ENCODE data around the gene GPR39.

GPR39 gene

DNA sequence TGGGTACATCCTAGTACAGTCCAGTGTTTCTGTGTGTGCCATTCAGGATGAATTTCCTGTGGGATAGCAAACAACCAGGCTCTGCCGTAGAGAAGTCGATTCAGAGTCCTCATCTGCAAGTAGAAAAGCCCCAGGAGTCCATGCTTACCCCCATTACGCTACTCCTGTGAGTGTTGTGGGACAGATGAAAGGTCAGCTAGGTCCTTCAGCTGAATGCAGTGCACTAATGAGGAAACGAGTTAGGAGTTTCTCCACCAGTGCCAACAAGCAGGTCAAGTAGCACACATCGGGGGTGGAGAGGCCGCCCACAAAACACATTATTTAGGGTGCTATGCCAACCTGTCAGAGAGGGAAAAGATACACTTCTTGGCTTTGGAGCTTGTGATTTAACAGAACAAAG is 2.5 kb upstream of the GPR39 start:
- DNase-seq (ENCODE audit: low spot score): no peak

GRCh38 chr2:132415256-132415914 is 1.2 kb upstream of the GPR39 start:
- no peak for DNase-seq (ENCODE audit: low spot score)

GRCh38 chr2:132415915-132416722 is 486 bp upstream of the GPR39 start:
- DNase-seq (ENCODE audit: low spot score): peak; percentile 5

DNA sequence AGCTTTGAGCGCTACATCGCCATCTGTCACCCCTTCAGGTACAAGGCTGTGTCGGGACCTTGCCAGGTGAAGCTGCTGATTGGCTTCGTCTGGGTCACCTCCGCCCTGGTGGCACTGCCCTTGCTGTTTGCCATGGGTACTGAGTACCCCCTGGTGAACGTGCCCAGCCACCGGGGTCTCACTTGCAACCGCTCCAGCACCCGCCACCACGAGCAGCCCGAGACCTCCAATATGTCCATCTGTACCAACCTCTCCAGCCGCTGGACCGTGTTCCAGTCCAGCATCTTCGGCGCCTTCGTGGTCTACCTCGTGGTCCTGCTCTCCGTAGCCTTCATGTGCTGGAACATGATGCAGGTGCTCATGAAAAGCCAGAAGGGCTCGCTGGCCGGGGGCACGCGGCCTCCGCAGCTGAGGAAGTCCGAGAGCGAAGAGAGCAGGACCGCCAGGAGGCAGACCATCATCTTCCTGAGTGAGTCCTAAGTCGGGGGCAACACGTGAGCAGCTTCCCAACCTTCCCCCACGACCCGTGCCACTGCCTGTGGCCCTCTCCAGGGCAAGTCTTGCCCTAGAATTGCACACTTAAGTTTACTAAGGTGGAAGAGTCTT is 928 bp downstream of the GPR39 start:
- DNase-seq (ENCODE audit: low spot score): no peak

DNA sequence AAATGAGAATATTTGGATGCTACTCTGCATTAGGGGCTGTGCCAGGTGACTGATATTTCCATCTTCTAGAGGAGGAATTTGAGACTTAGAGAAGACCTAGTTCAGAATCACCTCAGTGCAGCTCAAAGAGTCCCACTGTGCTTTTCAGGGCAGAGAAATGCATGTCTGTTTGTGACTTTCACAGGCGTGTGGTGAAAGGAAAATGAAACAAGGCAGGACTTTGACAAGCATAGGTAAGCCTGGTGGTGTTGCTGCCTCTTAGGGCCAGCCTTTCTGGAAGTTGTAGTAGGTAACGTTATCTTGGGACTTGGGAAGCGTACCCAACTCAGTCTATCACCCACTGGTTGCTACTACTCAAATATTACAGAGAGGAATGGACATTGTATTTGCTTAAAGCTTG is 2.6 kb downstream of the GPR39 start:
- no peak for DNase-seq (ENCODE audit: low spot score)

- DNase-seq (ENCODE audit: low spot score): no peak
Measured at GRCh38 chr2:132419941-132420340, 3.3 kb downstream of the GPR39 start.

DNA sequence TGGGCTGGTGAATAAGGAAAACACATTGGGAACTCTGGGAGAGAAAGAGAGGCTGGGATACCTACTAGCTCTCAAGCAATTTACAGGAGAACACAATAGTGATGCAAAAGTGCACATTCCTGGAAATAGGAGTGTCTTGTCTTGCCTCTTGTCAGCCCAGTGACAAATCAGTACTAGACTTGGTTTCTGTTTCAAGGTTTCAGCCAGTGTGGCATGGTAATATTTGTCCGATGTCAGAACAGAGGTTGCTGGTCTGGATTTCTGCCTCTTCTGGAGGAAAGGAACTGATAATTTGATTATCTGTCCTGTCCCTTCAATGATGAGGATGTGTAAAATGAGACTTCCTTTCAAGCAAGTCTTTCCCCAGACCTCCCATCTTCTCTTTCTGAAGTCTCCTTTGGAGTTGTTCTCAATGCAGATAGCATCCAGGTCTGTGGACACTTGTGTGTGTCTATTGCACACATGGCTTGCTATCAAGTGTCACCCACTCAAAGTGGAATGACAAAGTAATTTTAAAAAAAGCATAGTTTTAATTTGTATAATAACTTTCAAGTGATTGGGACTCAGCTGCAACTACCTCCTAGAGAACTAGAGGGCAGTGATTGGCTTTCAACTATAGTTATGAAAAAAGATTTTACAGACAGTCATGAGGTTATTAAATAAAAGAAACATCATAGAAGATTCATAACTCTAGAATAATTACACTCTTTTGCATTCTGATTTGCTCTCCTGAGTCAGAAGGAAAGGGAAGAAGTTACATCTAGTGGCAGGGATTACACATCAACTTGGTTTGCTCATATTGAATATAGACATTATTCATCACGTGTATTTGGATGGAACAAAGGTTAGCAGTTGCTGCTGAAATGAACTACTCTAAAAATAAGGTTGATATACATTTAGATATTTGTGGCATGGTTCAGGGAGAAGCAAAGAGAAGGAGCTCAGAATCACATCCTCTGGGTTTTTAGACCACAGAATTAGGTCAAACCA is 4.5 kb downstream of the GPR39 start:
- no peak for DNase-seq (ENCODE audit: low spot score)

- no peak for DNase-seq (ENCODE audit: low spot score)
Measured at GRCh38 chr2:132422736-132423135, 6.1 kb downstream of the GPR39 start.

DNA sequence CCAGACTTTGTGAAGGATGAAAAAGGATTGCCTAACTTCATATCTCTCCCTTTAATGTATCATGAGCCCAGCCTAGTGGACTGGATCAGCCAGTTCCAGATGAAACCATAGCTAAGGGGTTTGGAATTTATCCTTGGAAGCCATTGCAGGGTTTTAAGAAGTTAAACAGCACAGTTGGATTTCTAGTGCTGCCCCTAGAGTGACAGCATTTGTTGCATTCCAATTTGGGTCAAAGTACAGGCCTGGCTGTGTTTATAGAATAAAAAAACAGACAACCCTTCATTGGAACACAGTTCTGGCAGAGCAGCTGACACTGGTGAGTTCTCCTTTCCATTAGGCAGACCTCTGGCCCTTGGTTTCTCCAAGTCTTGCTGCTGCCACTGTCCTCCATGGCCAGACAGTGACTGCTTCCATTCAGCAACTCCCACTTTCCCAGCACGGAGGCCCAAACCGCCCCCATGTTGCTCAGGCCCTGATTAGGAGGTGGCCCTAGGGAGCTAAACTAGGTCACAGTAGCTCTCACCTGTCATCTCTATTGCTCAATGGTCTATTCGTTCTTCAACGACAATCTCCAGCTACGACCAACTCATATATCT is 8.0 kb downstream of the GPR39 start:
- DNase-seq (ENCODE audit: low spot score): no peak

DNA sequence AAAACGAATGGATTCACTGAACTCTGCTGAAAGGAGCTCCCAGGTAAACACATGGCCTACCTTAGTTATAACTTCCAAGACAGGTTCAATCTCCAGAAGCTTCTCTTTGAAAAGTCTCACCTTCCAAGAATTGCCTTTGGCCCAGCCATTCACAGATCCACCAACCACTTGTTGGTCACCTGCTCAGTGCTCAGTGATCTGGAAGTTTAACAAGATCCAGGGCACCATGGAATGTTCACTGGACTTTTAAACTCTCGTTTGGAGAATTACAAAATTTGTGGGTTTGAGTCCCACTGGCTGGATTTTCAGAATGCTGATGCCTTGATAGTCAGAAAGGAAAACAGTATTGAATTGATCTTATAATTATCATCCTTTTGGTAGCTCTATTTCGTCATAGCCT is 9.4 kb downstream of the GPR39 start:
- DNase-seq (ENCODE audit: low spot score): no peak

DNA sequence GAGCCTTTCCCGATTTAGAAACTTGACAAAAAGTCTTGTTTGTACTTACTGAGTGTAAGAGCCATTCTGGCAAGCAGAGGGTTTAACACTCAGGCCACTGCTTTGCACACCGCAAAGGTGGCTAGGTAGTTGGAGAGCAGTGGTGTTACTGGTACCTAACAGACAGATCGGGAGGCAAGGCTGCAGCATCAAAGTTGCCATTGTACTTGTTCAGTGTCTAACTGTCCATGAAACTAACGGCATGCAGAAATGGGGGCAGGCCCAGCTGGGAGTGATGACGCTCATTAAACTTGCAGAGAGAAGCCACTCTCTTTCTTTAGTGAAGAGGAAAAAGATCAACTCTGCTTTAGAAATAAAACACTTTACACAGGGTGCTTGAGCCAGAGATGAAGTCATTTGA is 10.1 kb downstream of the GPR39 start:
- DNase-seq (ENCODE audit: low spot score): no peak

- no peak for DNase-seq (ENCODE audit: low spot score)
Measured at GRCh38 chr2:132429351-132429750, 12.7 kb downstream of the GPR39 start.

DNA sequence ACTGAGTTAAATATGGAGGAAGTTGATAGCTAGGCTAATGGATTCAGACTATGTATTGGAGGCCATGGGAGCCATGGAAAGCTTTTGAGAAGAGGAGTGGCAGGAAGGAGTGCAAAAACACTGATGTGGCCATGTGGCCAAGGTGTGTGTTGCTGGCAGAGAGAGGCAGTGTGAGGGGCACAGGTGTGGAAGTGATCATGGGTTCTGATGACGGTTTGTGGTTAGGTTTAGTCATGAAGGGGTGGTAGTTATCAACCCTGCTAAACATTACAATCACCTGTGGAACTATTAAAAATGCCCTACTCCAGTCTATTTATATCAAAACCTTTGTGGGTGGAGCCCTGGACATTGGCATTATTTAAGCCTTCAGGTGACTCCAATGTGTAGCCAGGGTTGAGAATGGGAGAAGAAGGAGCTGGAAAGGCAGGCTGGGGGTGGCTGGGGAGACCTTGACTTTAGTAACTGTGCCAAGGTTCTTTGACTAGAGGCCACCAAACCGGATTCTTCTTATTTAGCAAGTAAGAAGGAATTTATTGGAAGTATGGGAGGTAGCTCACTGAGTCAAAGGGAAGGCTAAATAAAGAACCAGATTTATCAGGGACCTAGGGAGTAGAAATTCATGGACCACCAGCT is 13.5 kb downstream of the GPR39 start:
- no peak for DNase-seq (ENCODE audit: low spot score)

DNA sequence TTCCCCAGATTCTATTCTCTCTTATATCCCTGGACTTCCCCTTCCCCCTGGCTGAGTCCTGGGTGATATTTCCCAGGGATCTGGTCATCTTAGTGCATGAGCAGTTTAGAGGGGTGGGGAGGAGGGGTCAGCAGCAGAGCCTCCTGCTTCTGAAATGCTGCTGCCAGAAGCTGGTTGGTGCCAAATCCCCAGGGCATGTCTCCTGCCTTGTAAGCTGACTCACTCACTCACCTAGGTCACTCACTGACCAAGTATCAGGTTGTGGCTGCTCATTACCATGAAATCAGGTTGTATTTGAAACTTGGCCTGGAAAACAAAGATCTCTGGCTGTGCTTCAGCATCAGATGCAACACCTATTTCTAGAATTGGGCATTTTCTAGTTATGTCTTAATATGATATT is 14.3 kb downstream of the GPR39 start:
- no peak for DNase-seq (ENCODE audit: low spot score)

DNA sequence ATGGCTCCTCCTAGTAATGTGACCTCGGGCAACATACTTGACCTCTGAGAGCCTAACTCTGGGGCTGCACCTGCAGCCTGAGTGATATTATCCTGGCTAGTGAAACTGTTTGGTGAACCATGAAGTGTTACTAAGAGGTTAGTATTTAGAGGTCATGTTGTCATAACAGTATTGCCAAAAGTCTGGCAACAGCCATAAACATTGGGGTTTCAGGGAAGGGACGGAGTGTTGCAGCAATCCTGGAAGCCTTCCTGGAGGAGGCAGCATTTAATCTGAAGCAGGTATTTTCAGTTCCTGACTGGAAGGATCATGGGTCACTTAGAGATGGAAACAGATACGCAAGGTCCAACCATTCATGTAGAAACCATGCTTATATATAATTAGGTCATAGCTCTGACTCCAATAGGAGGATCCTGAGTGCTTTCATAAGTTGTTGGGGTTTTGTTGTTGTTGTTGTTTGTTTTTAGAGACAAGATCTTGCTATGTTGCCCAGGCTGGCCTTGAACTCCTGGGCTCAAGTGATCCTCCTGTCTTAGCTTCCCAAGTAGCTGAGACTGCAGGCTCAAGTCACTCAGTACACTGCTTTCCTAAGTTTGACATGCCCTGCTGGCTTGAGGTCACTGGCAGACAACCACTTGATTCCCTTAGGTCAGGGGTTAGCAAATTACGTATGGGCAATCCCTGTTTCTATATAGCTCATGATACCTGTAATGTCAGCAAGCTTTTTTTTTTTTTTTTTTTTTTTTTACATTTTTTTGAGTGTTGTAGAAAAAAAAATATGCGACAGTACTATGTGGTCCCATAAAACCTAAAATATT is 21.5 kb downstream of the GPR39 start:
- DNase-seq (ENCODE audit: low spot score): no peak

- DNase-seq (ENCODE audit: low spot score): no peak
Measured at GRCh38 chr2:132438691-132439090, 22.1 kb downstream of the GPR39 start.

- DNase-seq (ENCODE audit: low spot score): no peak
Measured at GRCh38 chr2:132439703-132440398, 23.2 kb downstream of the GPR39 start.

DNA sequence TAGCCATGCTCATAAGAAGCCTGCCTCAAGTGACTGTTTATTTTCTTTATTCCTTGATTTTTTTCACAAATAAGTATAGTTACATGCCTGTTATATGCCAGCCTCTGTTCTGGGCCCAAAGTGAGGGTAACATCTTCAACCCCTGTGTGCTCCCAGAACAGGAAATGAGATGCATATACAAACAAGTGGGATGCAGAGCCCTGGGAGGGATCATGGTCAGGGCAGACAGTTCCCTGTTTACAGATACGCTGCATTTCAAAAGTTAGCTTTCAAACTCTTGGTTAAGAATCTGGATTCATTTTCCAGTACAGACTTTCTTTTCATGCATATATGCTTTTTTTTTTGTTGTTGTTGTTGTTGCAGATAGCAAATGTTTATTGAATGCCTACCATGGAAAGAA is 24.4 kb downstream of the GPR39 start:
- no peak for DNase-seq (ENCODE audit: low spot score)

- no peak for DNase-seq (ENCODE audit: low spot score)
Measured at GRCh38 chr2:132442278-132442677, 25.7 kb downstream of the GPR39 start.

GRCh38 chr2:132443106-132443505 is 26.5 kb downstream of the GPR39 start:
- DNase-seq (ENCODE audit: low spot score): no peak
